Gastroesophageal sphincter (tissue), 3 donors: ENCODE results near the gene SSB.

Experiments
- CTCF ChIP-seq, 4 experiments: fragments of 200-600 bp in 2 of 4; fragments of 450-650 bp in 2 of 4; sonication (generic) in 1 of 4; IDR thresholded peaks; one replicate each; pipeline ENCODE4 v1.5.1; 2017 to 2019; ENCODE audit warnings: antibody characterized with exemption in 4 of 4, mild to moderate bottlenecking in 2 of 4, moderate library complexity in 2 of 4
- POLR2A ChIP-seq, 2 donors: fragments of 450-650 bp; IDR thresholded peaks; one replicate each; pipeline ENCODE4 v1.6.1; 2017; ENCODE audit warnings: antibody characterized with exemption in 2 of 2, mild to moderate bottlenecking in 2 of 2, moderate library complexity in 1 of 2
- POLR2AphosphoS5 ChIP-seq: sonication (generic); formaldehyde crosslinking; IDR thresholded peaks from one replicate; pipeline ENCODE4 v1.6.1; 2017; ENCODE audit warnings: antibody characterized with exemption

DNA sequence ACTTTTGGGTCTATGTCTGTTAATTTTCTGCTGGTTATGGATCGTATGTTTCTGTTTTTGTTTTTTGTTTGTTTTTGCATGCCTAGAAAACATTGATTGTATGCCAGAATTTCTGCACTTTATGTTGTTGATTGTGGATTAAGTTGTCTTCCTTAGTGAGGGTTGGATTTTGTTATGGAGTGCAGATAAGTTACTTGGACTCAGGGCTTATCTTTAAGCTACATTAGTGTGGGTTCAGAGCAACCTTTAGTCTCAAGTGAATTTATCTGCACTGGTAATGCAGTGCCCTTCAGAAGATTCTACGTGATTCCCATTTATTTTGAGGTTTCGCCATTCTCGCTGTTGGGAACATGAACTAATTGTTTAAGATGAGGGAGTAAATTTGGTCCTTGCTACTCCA is 61.5 kb downstream of the SSB start:
- TF ChIP-seq POLR2A (IDR thresholded peaks at IDR 0.05) (no peak), CTCF (IDR thresholded peaks at IDR 0.05) (no peak), POLR2AphosphoS5 (no peak)
